ENCODE data around the gene FDX1. TPM values are rescaled to one million over a fixed set of nuclear protein-coding genes. Genes with fewer than 3 reads are reported as not detected.

Gene FDX1
- total RNA-seq, 2 donors from 2014 or later = 11.8 to 12.1 TPM

- WGBS, 2 experiments (ENCODE audit: insufficient coverage in 1 of 2, insufficient read length in 1 of 2) = 98% methylated on average over 2 of the region's 2 CpGs; no CpG with 5 or more reads in 1 of the 2 experiments
- H3K36me3 Mint-ChIP-seq (ENCODE audit: low read depth) = peaks cover 10% of the 10 kb centered on the region
- H3K9me3 ChIP-seq (ENCODE audit: control insufficient read depth, low read length) = peaks cover 8% of the 10 kb centered on the region
- no peaks in the 10 kb centered on the region for H3K4me1 Mint-ChIP-seq
- no peak overlapping the region for H3K4me3 Mint-ChIP-seq
- no peak overlapping the region for H3K4me3 ChIP-seq (ENCODE audit: low read length)
- H3K27ac ChIP-seq (ENCODE audit: low read depth, low read length) = no peak overlapping the region
- peaks cover 4% of the 10 kb centered on the region for H3K9me3 Mint-ChIP-seq
- peaks cover 9% of the 10 kb centered on the region for H3K36me3 ChIP-seq (ENCODE audit: control insufficient read depth, insufficient read depth, low read length)
- TF ChIP-seq CTCF (conservative IDR thresholded peaks at IDR 0.05) = no peak
- H3K27me3 ChIP-seq (ENCODE audit: control insufficient read depth, insufficient read depth, low read length, poor library complexity, severe bottlenecking) = no peaks in the 10 kb centered on the region
- no peaks in the 10 kb centered on the region for H3K27me3 Mint-ChIP-seq (ENCODE audit: insufficient read depth)
- H3K9ac ChIP-seq (ENCODE audit: extremely low read depth, low read length, poor library complexity, severe bottlenecking) = no peak overlapping the region
- H3K4me1 ChIP-seq (ENCODE audit: control insufficient read depth, insufficient read depth, low read length) = no peaks in the 10 kb centered on the region
- DNase-seq = no peak
- no peak overlapping the region for H3K27ac Mint-ChIP-seq
These were observed 23.0 kb downstream of the FDX1 start for GRCh38 chr11:110452720-110453119.

- Mint-ChIP-seq H3K9me3 (peaks cover 4% of the 10 kb centered on the region), H3K36me3 (ENCODE audit: low read depth) (peaks cover 12% of the 10 kb centered on the region), H3K27ac (no peak overlapping the region), H3K27me3 (ENCODE audit: insufficient read depth) (no peaks in the 10 kb centered on the region), H3K4me1 (no peaks in the 10 kb centered on the region), H3K4me3 (no peak overlapping the region)
- H3K9me3 ChIP-seq (ENCODE audit: control insufficient read depth, low read length) = peaks cover 8% of the 10 kb centered on the region
- H3K27me3 ChIP-seq (ENCODE audit: control insufficient read depth, insufficient read depth, low read length, poor library complexity, severe bottlenecking) = no peaks in the 10 kb centered on the region
- WGBS, 2 experiments (ENCODE audit: insufficient coverage in 1 of 2, insufficient read length in 1 of 2) = 85 to 88% methylated on average over 4 to 5 of the region's 5 CpGs
- no peak overlapping the region for H3K9ac ChIP-seq (ENCODE audit: extremely low read depth, low read length, poor library complexity, severe bottlenecking)
- H3K4me1 ChIP-seq (ENCODE audit: control insufficient read depth, insufficient read depth, low read length) = no peaks in the 10 kb centered on the region
- peaks cover 9% of the 10 kb centered on the region for H3K36me3 ChIP-seq (ENCODE audit: control insufficient read depth, insufficient read depth, low read length)
- no peak for TF ChIP-seq CTCF (conservative IDR thresholded peaks at IDR 0.05)
- no peak overlapping the region for H3K27ac ChIP-seq (ENCODE audit: low read depth, low read length)
- DNase-seq = no peak
- no peak overlapping the region for H3K4me3 ChIP-seq (ENCODE audit: low read length)
These were observed 24.1 kb downstream of the FDX1 start for GRCh38 chr11:110453684-110454354.

- Histone ChIP-seq H3K4me3 (ENCODE audit: low read length) (no peak overlapping the region), H3K9me3 (ENCODE audit: control insufficient read depth, low read length) (peaks cover 7% of the 10 kb centered on the region), H3K27me3 (ENCODE audit: control insufficient read depth, insufficient read depth, low read length, poor library complexity, severe bottlenecking) (no peaks in the 10 kb centered on the region), H3K27ac (ENCODE audit: low read depth, low read length) (no peak overlapping the region), H3K36me3 (ENCODE audit: control insufficient read depth, insufficient read depth, low read length) (peaks cover 9% of the 10 kb centered on the region), H3K4me1 (ENCODE audit: control insufficient read depth, insufficient read depth, low read length) (peaks cover 3% of the 10 kb centered on the region), H3K9ac (ENCODE audit: extremely low read depth, low read length, poor library complexity, severe bottlenecking) (no peak overlapping the region)
- Mint-ChIP-seq H3K4me1 (peaks cover 1% of the 10 kb centered on the region), H3K27me3 (ENCODE audit: insufficient read depth) (no peaks in the 10 kb centered on the region), H3K27ac (no peak overlapping the region), H3K9me3 (peaks cover 4% of the 10 kb centered on the region), H3K36me3 (ENCODE audit: low read depth) (peaks cover 16% of the 10 kb centered on the region), H3K4me3 (no peak overlapping the region)
- DNase-seq = no peak
- no peak for TF ChIP-seq CTCF (conservative IDR thresholded peaks at IDR 0.05)
- 0 to 55% methylated on average over 1 of the region's 1 CpG for WGBS, 2 experiments (ENCODE audit: insufficient coverage in 1 of 2, insufficient read length in 1 of 2)
These were observed 24.9 kb downstream of the FDX1 start for GRCh38 chr11:110454609-110455008.

Measured in endodermal cell (in vitro differentiated cells).